Smooth muscle cell of the brain vasculature (primary cell): ENCODE results near the gene CHD9.

ENCODE experiments used
- DNase-seq: peaks from one replicate; pipeline ENCODE4 v3.0.0-alpha.2; 2012; ENCODE audit warnings: low read depth, low spot score

Gene CHD9

GRCh38 chr16:53094013-53094630 lies 39.3 kb downstream of the CHD9 start:
- DNase-seq, result no peak

- no peak for DNase-seq
Measured at GRCh38 chr16:53097190-53097589, 42.4 kb downstream of the CHD9 start.

- DNase-seq, result no peak
Measured at GRCh38 chr16:53098526-53099317, 43.9 kb downstream of the CHD9 start.

- DNase-seq, result no peak
Measured at GRCh38 chr16:53099318-53100130, 44.7 kb downstream of the CHD9 start.

GRCh38 chr16:53100131-53100748 lies 45.4 kb downstream of the CHD9 start:
- DNase-seq, result no peak

GRCh38 chr16:53100889-53101288 lies 46.1 kb downstream of the CHD9 start:
- no peak for DNase-seq

GRCh38 chr16:53103811-53104210 lies 49.0 kb downstream of the CHD9 start:
- no peak for DNase-seq

GRCh38 chr16:53105565-53105964 lies 50.8 kb downstream of the CHD9 start:
- DNase-seq, result no peak

- DNase-seq, result no peak
Measured at GRCh38 chr16:53111078-53111791, 56.4 kb downstream of the CHD9 start.

GRCh38 chr16:53112015-53112414 lies 57.2 kb downstream of the CHD9 start:
- DNase-seq, result no peak

- no peak for DNase-seq
Measured at GRCh38 chr16:53115047-53115446, 60.3 kb downstream of the CHD9 start.

GRCh38 chr16:53115773-53116172 lies 61.0 kb downstream of the CHD9 start:
- DNase-seq, result no peak

GRCh38 chr16:53121043-53121620 lies 66.3 kb downstream of the CHD9 start:
- no peak for DNase-seq

GRCh38 chr16:53121661-53122060 lies 66.9 kb downstream of the CHD9 start:
- DNase-seq, result no peak

- DNase-seq, result no peak
Measured at GRCh38 chr16:53123747-53124146, 69.0 kb downstream of the CHD9 start.

- no peak for DNase-seq
Measured at GRCh38 chr16:53126390-53126789, 71.6 kb downstream of the CHD9 start.

GRCh38 chr16:53129281-53130158 lies 74.7 kb downstream of the CHD9 start:
- no peak for DNase-seq

GRCh38 chr16:53130159-53131049 lies 75.6 kb downstream of the CHD9 start:
- DNase-seq, result peak; percentile 84

GRCh38 chr16:53131050-53131362 lies 76.2 kb downstream of the CHD9 start:
- no peak for DNase-seq
